H1 (cell line): ENCODE data around the gene PTPN12. TPM values are rescaled to one million over a fixed set of nuclear protein-coding genes. Genes with fewer than 3 reads are reported as not detected.

ENCODE experiments used
- CTCF ChIA-PET: fragments of 300-600 bp; sonication (Branson Sonifier 250); formaldehyde crosslinking; loops from one replicate; lab custom pipeline; 2021; ENCODE audit not compliant: partially characterized antibody; lab: Charles Lee
- POLR2A ChIA-PET: fragments of 300-600 bp; sonication (Branson Sonifier 250); formaldehyde crosslinking; loops from one replicate; lab custom pipeline; 2021; ENCODE audit warnings: inconsistent platforms; ENCODE audit not compliant: partially characterized antibody; lab: Charles Lee
- DNase-seq, 2 experiments: peaks; one replicate each; pipeline versions ENCODE4 v3.0.0 to v3.0.0-alpha.2; 2010 to 2022; ENCODE audit warnings: low spot score in 2 of 2, low read depth in 1 of 2, mixed read lengths in 1 of 2
- FAIRE-seq: peaks from 2 replicates; lab custom pipeline; 2011; peaks lifted over from hg19 to GRCh38; lab: Jason Lieb, UNC
- H2AFZ ChIP-seq: 2 replicates; pipeline ENCODE4 v1.8.1; 2012; ENCODE audit warnings: low read length, inconsistent platforms
- H2AK5ac ChIP-seq: 2 replicates; pipeline ENCODE4 v1.6.1; 2013; ENCODE audit warnings: low read depth, low read length
- H2BK120ac ChIP-seq: replicated peaks from 2 replicates; pipeline ENCODE3; 2013; ENCODE audit warnings: low read depth, low read length, inconsistent platforms
- H2BK12ac ChIP-seq: 2 replicates; pipeline ENCODE4 v1.6.1; 2013; ENCODE audit warnings: low read depth, low read length
- H2BK15ac ChIP-seq: 2 replicates; pipeline ENCODE4 v1.6.1; 2013; ENCODE audit warnings: low read length
- H2BK20ac ChIP-seq: 2 replicates; pipeline ENCODE4 v1.6.1; 2013; ENCODE audit warnings: low read length
- H2BK5ac ChIP-seq: 2 replicates; pipeline ENCODE4 v1.6.1; 2013; ENCODE audit warnings: low read depth, low read length
- H3K14ac ChIP-seq: 2 replicates; pipeline ENCODE4 v1.6.1; 2013; ENCODE audit warnings: inconsistent platforms; ENCODE audit not compliant: insufficient read length
- H3K18ac ChIP-seq: 2 replicates; pipeline ENCODE4 v1.6.1; 2013; ENCODE audit warnings: low read length; ENCODE audit errors: extremely low read depth
- H3K23ac ChIP-seq: 2 replicates; pipeline ENCODE4 v1.6.1; 2013; ENCODE audit warnings: inconsistent platforms; ENCODE audit not compliant: insufficient read length
- H3K23me2 ChIP-seq: 2 replicates; pipeline ENCODE4 v1.6.1; 2013; ENCODE audit warnings: low read depth, low read length
- H3K27ac ChIP-seq: 2 replicates; pipeline ENCODE4 v1.6.1; 2011; ENCODE audit warnings: low read depth, low read length, inconsistent platforms
- H3K27me3 ChIP-seq, 4 experiments: replicated peaks in 1 of 4; 1 replicate in 1 of 4; 2 replicates in 3 of 4; pipeline versions ENCODE4 v1.6.1 to v1.8.1; 2011 to 2013; ENCODE audit warnings: low read length in 3 of 4, mild to moderate bottlenecking in 3 of 4, inconsistent platforms in 2 of 4, mixed read lengths in 2 of 4, moderate library complexity in 1 of 4; ENCODE audit not compliant: control insufficient read depth in 3 of 4, insufficient read depth in 3 of 4; ENCODE audit errors: extremely low read depth in 1 of 4
- H3K36me3 ChIP-seq, 4 experiments: 2 replicates each; pipeline versions ENCODE4 v1.6.1 to v1.8.1; 2011 to 2013; ENCODE audit warnings: mild to moderate bottlenecking in 4 of 4, low read length in 3 of 4, moderate library complexity in 2 of 4, control low read depth in 1 of 4, inconsistent platforms in 1 of 4; ENCODE audit not compliant: insufficient read depth in 4 of 4, control insufficient read depth in 2 of 4
- H3K4ac ChIP-seq: replicated peaks from 2 replicates; pipeline ENCODE3; 2013; ENCODE audit warnings: low read length, low read depth, mixed read lengths, inconsistent platforms; ENCODE audit not compliant: insufficient read length
- H3K4me1 ChIP-seq, 4 experiments: replicated peaks in 1 of 4; 1 replicate in 1 of 4; 2 replicates in 3 of 4; pipeline versions ENCODE4 v1.6.1 to v1.8.1; 2011 to 2013; ENCODE audit warnings: low read length in 3 of 4, inconsistent platforms in 2 of 4, mixed read lengths in 1 of 4; ENCODE audit not compliant: insufficient read depth in 4 of 4, control insufficient read depth in 3 of 4
- H3K4me2 ChIP-seq, 2 experiments: 2 replicates each; pipeline versions ENCODE4 v1.6.1 to v1.8.1; 2011 to 2013; ENCODE audit warnings: low read depth in 2 of 2, low read length in 2 of 2, control low read depth in 1 of 2, inconsistent platforms in 1 of 2, mild to moderate bottlenecking in 1 of 2; ENCODE audit not compliant: insufficient read depth in 1 of 2
- H3K4me3 ChIP-seq, 4 experiments: fragments of 200-600, 300-600 bp in 1 of 4; sonication (generic), shearing (Covaris generic), sonication (Bioruptor Twin) in 1 of 4; 2 replicates each; pipeline versions ENCODE4 v1.5.1 to v1.8.1; 2011 to 2016; ENCODE audit warnings: low read length in 4 of 4, low read depth in 3 of 4, control low read depth in 2 of 4, inconsistent platforms in 2 of 4, mild to moderate bottlenecking in 2 of 4, mixed read lengths in 1 of 4, moderate library complexity in 1 of 4; ENCODE audit not compliant: insufficient read depth in 2 of 4; ENCODE audit errors: extremely low read depth in 1 of 4
- H3K56ac ChIP-seq: replicated peaks from 2 replicates; pipeline ENCODE3; 2013; ENCODE audit warnings: low read depth, mild to moderate bottlenecking, mixed read lengths, low read length, inconsistent platforms; ENCODE audit not compliant: insufficient read length
- H3K79me1 ChIP-seq: 2 replicates; pipeline ENCODE4 v1.6.1; 2013; ENCODE audit warnings: low read depth, low read length, control low read depth
- H3K79me2 ChIP-seq, 2 experiments: 2 replicates each; pipeline versions ENCODE4 v1.6.1 to v1.8.1; 2012 to 2013; ENCODE audit warnings: low read length in 2 of 2, mild to moderate bottlenecking in 2 of 2, inconsistent platforms in 1 of 2; ENCODE audit not compliant: insufficient read depth in 2 of 2, control insufficient read depth in 1 of 2
- H3K9ac ChIP-seq, 4 experiments: replicated peaks in 1 of 4; 1 replicate in 1 of 4; 2 replicates in 3 of 4; pipeline versions ENCODE4 v1.6.1 to v1.8.1; 2011 to 2013; ENCODE audit warnings: low read depth in 3 of 4, low read length in 3 of 4, control low read depth in 2 of 4, mild to moderate bottlenecking in 2 of 4, moderate library complexity in 2 of 4, inconsistent platforms in 1 of 4; ENCODE audit errors: extremely low read depth in 1 of 4
- H3K9me3 ChIP-seq, 2 experiments: 2 replicates each; pipeline versions ENCODE4 v1.6.1 to v1.8.1; 2012 to 2013; ENCODE audit warnings: mild to moderate bottlenecking in 2 of 2, moderate library complexity in 2 of 2, control low read depth in 1 of 2, inconsistent platforms in 1 of 2, low read depth in 1 of 2, low read length in 1 of 2, mixed read lengths in 1 of 2; ENCODE audit not compliant: insufficient read depth in 2 of 2
- H4K20me1 ChIP-seq, 2 experiments: replicated peaks in 1 of 2; 2 replicates each; pipeline versions ENCODE3 to v1.8.1; 2011 to 2013; ENCODE audit warnings: inconsistent platforms in 2 of 2, low read length in 2 of 2, mild to moderate bottlenecking in 1 of 2; ENCODE audit not compliant: insufficient read depth in 2 of 2, control insufficient read depth in 1 of 2
- H4K5ac ChIP-seq: 2 replicates; pipeline ENCODE4 v1.6.1; 2013; ENCODE audit warnings: low read length, low read depth, mixed read lengths, inconsistent platforms; ENCODE audit not compliant: insufficient read length
- H4K8ac ChIP-seq: 2 replicates; pipeline ENCODE4 v1.8.0; 2013; ENCODE audit warnings: mild to moderate bottlenecking, moderate library complexity, low read length, inconsistent platforms; ENCODE audit not compliant: insufficient read depth; ENCODE audit errors: extremely low read depth
- H4K91ac ChIP-seq: replicated peaks from 2 replicates; pipeline ENCODE3; 2013; ENCODE audit warnings: low read length, mixed read lengths, inconsistent platforms; ENCODE audit not compliant: insufficient read length
- CTCF ChIP-seq, 3 experiments: IDR thresholded peaks; 1 replicate in 2 of 3; 2 replicates in 1 of 3; pipeline versions ENCODE4 v1.5.1 to v1.6.1; 2011; ENCODE audit warnings: low read length in 3 of 3, mild to moderate bottlenecking in 3 of 3, inconsistent platforms in 2 of 3, low read depth in 1 of 3, moderate library complexity in 1 of 3; ENCODE audit not compliant: insufficient read depth in 1 of 3; ENCODE audit errors: control extremely low read depth in 1 of 3
- JUND ChIP-seq: IDR thresholded peaks from 2 replicates; pipeline ENCODE4 v1.6.1; 2011; ENCODE audit warnings: mild to moderate bottlenecking, improper control_type of control experiment, low read length
- POLR2A ChIP-seq, 2 experiments: IDR thresholded peaks; 1 replicate in 1 of 2; 2 replicates in 1 of 2; pipeline ENCODE4 v1.6.1; 2011; ENCODE audit warnings: low read depth in 2 of 2, low read length in 2 of 2, mild to moderate bottlenecking in 2 of 2; ENCODE audit errors: control extremely low read depth in 1 of 2
- WGBS, 2 experiments: shearing (Covaris generic) in 1 of 2; methylation state at CpG; one replicate each; pipeline versions ENCODE4 v1.1.6 to v1.1.7; 2013 to 2015; ENCODE audit warnings: low lambda C conversion rate in 2 of 2, mixed read lengths in 2 of 2, inconsistent platforms in 1 of 2, low coverage in 1 of 2, missing lambda C conversion rate in 1 of 2; ENCODE audit not compliant: insufficient replicate concordance in 2 of 2, insufficient coverage in 1 of 2, insufficient read length in 1 of 2; ENCODE audit errors: extremely low coverage in 1 of 2, missing lambda C conversion rate in 1 of 2; 5-methylcytosine and 5-hydroxymethylcytosine counted together
- polyA plus RNA-seq, 7 experiments: library from polyadenylated mRNA; depleted of rRNA in 3 of 7; stranded (reverse) in 5 of 7; unstranded in 2 of 7; fragments of >200 nt in 5 of 7; fragments of 200-250 nt in 2 of 7; gene quantifications; 1 replicate in 5 of 7; 2 replicates in 1 of 7; 4 replicates in 1 of 7; pipeline versions ENCODE4 v1.2.1 to v1.2.3, GENCODE V29; 2011 to 2013; ENCODE audit warnings: missing spikeins in 2 of 7, mixed read lengths in 2 of 7
- total RNA-seq: library from RNA; stranded (reverse); fragmentation: NEBNext Ultra II Directional; extraction: Animal tissue kit (Norgen Biotek cat#: 25700); gene quantifications from 2 replicates; pipeline ENCODE4 v1.2.1, GENCODE V29; 2021

The PTPN12 gene
- total and polyA plus RNA-seq, 2 of the 8 experiments (the other 6 are each of a cell fraction or from before 2014, with no cell fraction given) = 39.7 to 132 TPM

- H3K9me3 ChIP-seq = no peaks in the 10 kb centered on the region
- no peak overlapping the region for H3K56ac ChIP-seq
- H3K27ac ChIP-seq = no peak overlapping the region
- H4K8ac ChIP-seq = no peak overlapping the region
- H3K23me2 ChIP-seq = no peaks in the 10 kb centered on the region
- no peak overlapping the region for H3K14ac ChIP-seq
- no peak overlapping the region for H3K9ac ChIP-seq
- no peak overlapping the region for H3K4me2 ChIP-seq
- H2BK20ac ChIP-seq = no peak overlapping the region
- no peak overlapping the region for H3K23ac ChIP-seq
- H3K27me3 ChIP-seq = no peaks in the 10 kb centered on the region
- no peak overlapping the region for H2BK15ac ChIP-seq
- DNase-seq = no peak
- H2BK120ac ChIP-seq = no peak overlapping the region
- no peak overlapping the region for H2BK12ac ChIP-seq
- no peak overlapping the region for H4K5ac ChIP-seq
- no peak overlapping the region for H3K4ac ChIP-seq
- POLR2A ChIA-PET = interaction anchor here (0.8 kb wide), 1 partner anchor 8 kb away, joined by 3 read pairs; no protein-coding TSS in a partner anchor
- H3K4me1 ChIP-seq = peaks cover 0 to 7% (median 5%) of the 10 kb centered on the region in 4 experiments; a peak in 4 of 7 replicates
- 80% methylated on average over 1 of the region's 1 CpG; no CpG with 5 or more reads in 1 of the 2 experiments for WGBS, 2 experiments
- peaks cover 3 to 49% of the 10 kb centered on the region in 2 experiments; a peak in 3 of 4 replicates for H3K79me2 ChIP-seq
- H3K36me3 ChIP-seq = peaks cover 0 to 17% (median 5%) of the 10 kb centered on the region in 4 experiments; a peak in 2 of 8 replicates
- H2BK5ac ChIP-seq = no peak overlapping the region
- TF ChIP-seq CTCF (IDR thresholded peaks at IDR 0.05; ENCODE audit: control extremely low read depth in 1 of 3, insufficient read depth in 1 of 3, low read depth in 1 of 3, low read length in 3 of 3) (no peak), JUND (no peak), POLR2A (IDR thresholded peaks at IDR 0.05; ENCODE audit: control extremely low read depth in 1 of 2, low read depth in 2 of 2, low read length in 2 of 2) (no peak)
- H2AFZ ChIP-seq = no peak overlapping the region
- H4K91ac ChIP-seq = no peak overlapping the region
- CTCF ChIA-PET = interaction anchor here (0.8 to 1.4 kb wide), 7 partner anchors 8 to 72 kb away, joined by 3 to 6 read pairs (median 3); partner anchors contain the start of gene RSBN1L
- H4K20me1 ChIP-seq = peaks cover 0 to 8% of the 10 kb centered on the region in 2 experiments
- H3K4me3 ChIP-seq = no peak overlapping the region
- FAIRE-seq = no peak
- H3K18ac ChIP-seq = no peak overlapping the region
- H2AK5ac ChIP-seq = no peak overlapping the region
- H3K79me1 ChIP-seq = peaks cover 8% of the 10 kb centered on the region; the same call in 1 of the 2 replicates
These were observed 150.7 kb downstream of the PTPN12 start for GRCh38 chr7:77687747-77688144.
